Femur (tissue), 1 donor: Measurements from ENCODE around the gene CD44.
"Not testable (repeated sequence)": the region's sequence is repeated elsewhere in the genome, so short reads cannot be mapped to it uniquely, and the experiment has no call there.

Source experiments
- DNase-seq: peaks from one replicate; pipeline ENCODE4 v3.0.0-alpha.2; 2017

The CD44 gene

DNA sequence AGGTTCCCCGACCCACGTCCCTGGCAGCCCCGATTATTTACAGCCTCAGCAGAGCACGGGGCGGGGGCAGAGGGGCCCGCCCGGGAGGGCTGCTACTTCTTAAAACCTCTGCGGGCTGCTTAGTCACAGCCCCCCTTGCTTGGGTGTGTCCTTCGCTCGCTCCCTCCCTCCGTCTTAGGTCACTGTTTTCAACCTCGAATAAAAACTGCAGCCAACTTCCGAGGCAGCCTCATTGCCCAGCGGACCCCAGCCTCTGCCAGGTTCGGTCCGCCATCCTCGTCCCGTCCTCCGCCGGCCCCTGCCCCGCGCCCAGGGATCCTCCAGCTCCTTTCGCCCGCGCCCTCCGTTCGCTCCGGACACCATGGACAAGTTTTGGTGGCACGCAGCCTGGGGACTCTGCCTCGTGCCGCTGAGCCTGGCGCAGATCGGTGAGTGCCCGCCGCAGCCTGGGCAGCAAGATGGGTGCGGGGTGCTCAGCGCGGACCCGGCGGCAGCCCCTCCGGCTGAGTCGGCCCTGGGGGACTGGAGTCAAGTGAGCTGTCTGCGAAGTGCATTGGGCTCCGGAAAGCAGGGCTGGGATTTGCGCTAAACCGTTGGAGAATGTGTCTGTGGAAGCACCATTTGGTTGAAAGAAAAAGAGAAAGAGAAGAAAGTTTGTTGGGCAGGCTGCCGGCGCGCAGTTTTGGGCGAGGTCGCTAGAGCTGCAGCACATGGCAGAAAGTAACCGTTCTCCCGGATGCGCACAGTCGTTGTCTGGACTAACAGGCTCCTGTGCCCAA, at the start of gene CD44:
CD44 (plus strand) TSS at position 229 of the 779 bp plus-strand sequence; CDS start at position 362, 133 bp downstream.
- DNase-seq, result peak; percentile 87

DNA sequence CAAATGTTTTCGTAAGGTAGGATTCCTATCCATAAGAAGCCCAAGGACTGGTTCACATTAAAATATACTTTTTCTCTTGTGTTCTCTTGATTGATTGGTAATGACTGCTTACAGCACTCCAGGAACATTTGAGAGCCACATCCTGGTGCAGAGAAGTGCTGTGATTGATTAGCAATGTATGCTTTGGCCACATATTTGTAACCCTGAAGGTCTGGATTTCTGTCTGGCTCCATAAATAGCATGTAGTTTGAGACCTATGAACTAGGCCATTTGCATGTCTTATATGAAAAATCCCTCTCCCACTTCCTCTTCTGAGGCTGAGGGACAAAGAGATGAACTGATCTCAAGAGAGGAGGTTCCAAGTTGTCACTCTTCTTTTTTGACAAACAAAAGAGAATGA, 49.3 kb upstream of the CD44 start:
- no peak for DNase-seq

DNA sequence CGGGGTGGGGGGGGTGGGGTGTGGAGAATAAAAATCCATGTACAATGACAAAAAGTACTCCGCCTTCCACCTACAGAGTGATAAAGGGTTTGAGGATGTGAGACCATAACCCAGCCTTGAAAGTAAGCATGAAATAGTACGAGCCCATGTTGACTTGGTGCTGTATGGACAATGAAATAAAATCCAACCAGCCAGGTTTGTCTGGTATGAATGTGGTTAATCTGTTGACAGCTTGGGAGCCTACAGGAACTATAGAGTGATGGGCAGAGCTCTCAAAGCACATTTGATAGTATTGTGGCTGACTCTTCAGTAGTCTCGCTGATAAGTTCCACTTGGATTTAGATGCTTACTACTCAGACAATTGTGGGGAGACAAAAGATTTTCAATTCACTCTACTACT, 48.8 kb upstream of the CD44 start:
- no peak for DNase-seq

DNA sequence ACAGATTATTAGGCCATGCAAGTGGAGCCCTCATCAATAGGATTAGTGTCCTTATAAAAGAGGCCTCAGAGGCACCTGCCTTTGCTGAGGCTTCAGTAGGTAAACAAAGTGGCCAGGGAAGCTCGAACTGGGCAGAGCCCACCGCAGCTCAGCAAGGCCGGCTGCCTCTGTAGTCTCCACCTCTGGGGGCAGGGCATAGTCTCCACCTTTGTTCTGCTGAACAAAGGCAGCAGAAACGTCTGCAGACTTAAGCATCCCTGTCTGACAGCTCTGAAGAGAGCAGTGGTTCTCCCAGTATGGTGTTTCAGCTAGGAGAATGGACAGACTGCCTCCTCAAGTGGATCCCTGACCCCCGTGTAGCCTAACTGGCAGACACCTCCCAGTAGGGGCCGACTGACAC, 48.0 kb upstream of the CD44 start:
- not testable (repeated sequence) for DNase-seq

DNA sequence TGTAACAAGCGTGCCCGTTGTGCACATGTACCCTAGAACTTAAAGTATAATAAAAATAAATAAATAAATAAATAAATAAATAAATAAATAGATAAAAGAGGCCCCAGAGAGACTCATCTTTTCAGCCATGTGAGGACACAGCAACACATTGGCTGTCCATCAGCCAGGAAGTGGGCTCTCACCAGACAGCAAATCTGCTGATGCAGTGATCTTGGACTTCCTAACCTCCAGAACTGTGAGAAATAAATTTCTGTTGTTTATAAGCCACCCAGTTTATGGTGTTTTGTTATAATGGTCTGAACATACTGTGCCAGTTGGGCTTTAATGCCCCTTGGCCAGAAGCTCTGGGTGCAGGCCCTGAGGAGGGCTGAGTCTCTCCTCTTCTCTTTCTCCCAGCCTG, 42.2 kb upstream of the CD44 start:
- no peak for DNase-seq

DNA sequence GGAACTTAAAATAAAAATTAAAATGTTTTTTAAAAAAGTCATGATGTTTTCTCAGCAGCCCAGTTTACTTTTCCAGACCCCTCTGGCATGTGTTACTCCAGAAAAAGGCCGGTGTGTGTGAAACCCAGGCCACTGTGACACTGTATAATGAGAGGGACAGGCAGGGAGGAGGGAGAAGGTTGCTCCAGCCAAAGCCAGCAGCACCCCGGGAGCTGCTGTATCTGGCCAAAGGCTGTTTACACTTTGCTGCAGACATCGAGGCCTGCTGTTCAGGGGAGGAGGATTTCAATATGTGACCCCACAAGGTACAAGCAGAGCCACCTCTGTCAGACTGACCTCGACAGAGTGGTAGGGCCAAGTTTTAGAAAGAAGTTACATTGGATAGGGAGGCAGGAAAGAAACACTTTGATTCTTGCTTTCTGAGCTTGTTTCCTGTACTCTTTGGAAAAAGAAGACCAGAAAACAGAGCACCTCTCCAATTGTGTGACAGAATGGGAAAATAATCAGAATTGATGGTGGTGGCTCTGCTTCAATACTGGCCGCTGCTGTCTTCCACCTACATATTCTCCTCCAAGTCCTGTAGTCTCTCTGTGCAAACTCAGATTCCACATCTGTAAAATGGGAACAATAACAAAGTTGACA, 41.0 kb upstream of the CD44 start:
- no peak for DNase-seq

DNA sequence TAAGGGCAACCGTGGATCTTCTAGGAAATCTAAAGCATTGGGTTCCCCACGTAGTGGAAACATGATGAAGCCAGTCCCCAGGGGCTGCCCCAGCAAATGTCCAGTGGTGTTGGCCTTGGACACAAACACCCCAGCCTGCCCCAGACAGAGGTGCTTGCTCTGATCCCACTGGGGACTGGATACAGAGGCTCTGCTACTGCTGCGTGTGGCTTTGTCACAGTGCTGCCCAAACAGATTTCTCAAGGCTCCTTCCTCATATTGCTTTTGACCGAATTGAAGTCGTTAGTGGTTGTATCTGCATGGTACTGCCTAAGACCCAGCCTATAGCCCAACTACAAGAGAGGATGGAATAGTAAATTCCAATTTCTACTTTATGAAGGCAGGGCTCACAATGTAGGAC, 40.1 kb upstream of the CD44 start:
- DNase-seq, result no peak

DNA sequence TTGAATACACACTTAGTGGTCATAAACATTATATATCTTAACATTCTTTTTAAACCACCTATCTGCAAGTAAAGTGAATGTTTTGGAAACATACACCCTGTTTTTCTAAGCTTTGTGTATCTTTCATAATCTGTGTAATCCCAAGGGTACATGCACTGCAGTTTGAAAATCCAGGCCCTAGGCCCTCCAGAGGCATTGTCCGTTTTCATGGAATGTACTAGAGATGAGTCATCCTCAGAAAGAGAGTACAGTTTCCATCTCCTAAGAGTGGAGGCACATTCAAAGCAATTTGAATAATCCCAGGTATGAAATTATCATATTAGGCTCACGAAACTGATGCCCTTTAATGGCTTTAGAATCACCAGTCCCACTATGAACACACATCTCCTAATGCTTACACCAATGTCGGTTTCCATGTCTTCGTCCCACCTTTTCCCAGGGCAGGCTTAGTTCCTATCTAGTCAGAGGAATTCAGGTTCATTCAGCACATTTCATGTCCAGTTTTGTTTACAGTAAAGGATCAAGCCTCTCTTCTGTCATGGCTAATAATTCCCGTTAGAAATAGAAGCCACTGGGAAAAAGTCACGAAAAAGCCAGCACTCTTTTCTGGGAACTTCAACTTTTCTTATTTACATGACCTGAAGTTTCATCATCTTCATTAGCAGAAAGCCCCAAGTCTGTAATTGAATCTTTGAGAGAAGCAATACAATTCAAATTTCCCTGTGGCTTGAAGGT, 39.5 kb upstream of the CD44 start:
- DNase-seq, result no peak

DNA sequence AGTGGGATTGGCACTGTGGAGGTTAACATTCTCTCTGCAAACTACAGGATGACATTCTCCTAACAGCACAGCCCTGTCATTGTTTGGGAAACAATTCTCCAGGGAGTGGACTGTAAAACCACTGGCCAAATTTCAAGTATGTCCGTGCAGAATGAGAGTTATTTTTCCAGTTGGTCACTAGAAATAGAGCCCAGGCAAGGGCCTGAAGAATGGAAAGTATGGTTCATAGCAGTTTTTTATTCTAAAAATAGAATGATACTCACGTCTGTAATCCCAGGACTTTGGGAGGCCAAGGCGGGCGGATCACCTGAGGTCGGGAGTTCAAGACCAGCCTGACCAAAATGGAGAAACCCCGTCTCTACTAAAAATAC, 39.0 kb upstream of the CD44 start:
- DNase-seq, result peak; percentile 70

DNA sequence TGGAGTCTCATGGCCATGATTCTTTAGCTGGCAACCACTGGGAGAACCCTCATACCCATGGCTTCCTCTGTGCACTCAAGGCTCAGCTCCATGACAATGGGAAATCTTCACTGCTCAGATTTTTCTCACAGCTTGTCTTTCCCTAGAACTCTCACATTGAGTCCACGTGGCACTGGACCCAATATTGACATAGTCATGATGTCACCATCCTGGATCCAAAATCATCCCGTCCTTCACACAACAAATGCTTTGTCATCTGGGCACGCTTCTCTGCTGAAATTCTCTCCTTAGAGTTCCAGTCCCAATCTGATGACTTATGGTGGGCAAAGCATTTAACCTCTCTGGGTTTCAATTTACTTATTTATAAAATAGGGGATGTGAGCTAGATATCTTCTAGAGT, 37.7 kb upstream of the CD44 start:
- no peak for DNase-seq

DNA sequence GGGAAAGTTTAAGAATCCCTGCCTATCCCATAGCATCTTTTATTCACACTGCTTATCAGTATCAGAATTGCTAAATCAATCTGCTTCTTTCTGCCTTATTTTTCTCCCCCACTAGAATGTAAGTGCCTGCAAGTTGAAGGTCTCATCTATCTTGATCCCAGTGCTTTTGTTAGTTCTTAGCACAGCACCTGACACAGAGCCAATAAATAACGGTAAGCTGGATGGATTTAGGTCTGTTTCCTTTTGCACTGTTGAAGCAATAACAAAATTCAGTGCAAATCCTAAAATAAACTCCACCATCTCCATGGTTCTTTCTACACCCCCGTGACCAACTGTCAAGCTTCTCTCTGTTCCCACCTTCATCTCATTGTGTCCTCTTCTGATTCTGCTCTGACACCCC, 36.7 kb upstream of the CD44 start:
- no peak for DNase-seq

DNA sequence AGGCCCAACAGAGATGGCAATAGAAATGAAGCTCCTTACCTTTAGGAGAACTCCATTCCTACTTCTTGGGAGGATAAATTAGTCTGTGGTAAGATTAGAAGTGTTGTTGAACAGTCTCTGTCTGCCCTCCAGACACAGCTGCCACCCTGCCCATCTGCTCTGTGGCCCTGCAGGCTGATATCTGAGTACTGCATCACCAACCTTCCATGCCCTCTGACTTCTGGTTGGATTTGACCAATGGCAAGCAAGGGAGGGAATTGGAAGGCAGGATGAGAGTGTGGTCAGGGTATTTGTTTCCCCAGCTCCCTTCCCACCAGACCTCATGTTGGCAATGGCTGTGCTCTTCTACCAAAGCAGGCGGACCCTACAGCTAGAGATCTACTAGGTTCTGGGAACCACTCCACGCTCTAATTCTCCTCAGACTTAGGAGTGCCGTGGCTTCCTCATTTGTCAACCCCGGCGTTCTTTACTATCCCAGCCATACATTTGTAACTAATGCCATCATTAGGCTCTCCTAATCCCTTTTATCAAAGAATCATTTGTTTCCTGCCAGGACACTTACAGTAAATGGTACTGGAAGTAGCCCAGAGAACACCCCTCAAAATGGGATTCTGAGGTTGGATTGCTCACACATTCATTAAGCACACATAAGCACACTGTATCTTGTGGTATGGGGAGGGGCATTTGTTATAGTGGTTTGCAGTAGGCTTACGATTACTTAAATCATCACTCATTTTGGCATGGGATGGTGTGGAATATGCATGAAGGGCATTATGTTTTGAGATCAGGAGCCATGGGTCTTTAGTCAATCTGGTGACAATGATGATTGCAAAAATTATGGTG, 35.4 kb upstream of the CD44 start:
- DNase-seq, result no peak

DNA sequence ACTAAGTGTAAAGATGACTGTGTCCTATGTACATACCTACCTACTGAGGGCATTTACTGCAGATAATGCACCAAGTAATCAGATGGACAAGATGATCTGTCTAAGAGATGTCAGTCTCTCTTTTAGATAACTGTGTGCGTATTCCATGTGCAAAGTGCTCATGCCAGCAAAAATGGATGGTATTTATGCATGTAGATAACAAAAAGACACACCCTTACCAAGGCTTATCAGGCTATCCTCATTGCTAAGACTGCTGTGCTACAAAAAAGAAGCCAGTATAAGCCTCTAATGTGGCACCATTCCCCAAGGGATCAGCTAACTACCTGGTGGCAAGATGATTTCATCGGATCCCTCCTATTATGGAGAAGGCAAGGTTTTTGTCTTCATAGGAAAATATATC, 34.3 kb upstream of the CD44 start:
- DNase-seq, result no peak

DNA sequence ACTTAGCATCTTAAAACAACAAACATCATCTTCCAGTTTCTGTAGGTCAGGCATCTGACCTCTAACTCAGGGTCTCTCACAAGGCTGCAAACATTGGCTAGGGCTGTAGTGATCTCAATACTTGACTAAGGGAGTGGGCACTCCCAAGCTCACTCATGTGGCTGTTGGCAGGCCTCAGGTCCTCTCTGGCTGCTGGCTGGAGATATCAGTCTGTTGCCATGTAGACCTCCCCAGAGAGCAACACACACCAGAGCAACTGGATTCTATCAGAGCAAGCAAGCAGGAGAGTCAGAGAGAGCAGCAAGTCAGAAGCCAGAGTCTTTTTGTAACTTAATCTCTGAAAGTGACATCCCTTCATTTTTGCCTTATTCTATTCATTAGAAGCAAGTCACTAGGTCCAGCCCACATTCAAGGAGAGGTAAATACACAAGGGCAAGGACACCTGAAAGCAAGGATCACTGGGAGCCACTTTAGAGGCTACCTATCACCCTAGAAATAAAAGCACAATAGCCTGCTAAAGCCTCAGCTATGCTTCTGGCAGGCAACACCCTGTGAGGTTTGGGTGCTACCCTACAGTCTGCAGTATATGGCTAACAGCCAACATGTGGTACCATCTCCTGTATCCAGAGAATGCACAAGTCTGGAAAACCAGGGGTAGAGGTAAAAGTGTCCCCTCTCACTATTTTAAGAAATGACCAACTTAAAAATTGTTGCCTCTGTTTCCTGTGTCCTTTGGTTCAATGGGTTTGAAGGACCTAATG, 33.5 kb upstream of the CD44 start:
- DNase-seq, result peak; percentile 50

DNA sequence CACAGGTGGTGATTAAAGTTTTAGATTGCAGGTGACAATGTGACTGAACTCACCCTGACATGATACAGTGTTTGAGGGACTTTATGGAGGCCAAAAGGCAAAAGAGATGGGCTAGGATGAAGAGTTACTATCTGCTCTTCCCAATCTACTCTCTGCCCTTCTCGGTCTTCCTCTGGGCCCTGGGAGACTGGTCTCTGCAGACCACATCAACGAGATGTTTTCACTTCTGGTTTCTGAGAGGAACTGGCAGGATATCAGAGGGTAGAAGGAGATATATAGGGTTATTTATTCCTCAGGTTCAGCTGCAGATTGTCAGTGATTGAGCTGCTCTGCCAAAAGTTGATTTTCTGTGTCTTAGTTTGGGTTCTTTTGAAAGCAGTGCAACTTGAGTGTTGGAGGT, 32.4 kb upstream of the CD44 start:
- no peak for DNase-seq

DNA sequence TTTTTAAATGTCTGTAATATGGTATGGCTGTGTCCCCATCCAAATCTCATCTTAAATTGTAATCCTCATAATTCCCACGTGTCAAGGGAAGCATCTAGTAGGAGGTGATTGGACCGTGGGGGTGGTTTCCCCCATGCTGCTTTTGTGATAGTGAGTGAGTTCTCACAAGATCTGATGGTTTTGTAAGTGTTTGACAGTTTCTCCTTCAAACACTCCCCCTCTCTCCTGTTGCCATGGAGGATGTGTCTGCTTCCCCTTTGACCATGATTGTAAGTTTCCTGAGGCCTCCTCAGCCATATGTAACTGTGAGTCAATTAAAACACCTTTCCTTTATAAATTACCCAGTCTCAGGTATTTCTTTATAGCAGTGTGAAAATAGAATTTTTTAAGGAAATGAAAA, 31.1 kb upstream of the CD44 start:
- no peak for DNase-seq

DNA sequence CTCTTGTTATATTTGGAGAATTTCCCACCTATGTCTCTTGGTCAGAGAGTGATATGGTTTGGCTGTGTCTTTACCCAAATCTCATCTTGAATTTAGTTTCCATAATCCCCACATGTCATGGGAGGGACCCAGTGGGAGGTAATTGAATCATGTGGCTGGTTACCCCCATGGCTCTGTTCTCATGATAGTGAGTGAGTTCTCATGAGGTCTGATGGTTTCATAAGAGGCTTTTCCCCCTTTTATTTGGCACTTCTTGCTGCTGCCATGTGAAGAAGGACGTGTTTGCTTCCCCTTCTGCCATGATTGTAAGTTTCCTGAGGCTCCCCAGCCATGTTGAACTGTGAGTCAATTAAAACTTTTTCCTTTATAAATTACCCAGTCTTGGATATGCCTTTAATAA, 30.6 kb upstream of the CD44 start:
- DNase-seq, result not testable (repeated sequence)

DNA sequence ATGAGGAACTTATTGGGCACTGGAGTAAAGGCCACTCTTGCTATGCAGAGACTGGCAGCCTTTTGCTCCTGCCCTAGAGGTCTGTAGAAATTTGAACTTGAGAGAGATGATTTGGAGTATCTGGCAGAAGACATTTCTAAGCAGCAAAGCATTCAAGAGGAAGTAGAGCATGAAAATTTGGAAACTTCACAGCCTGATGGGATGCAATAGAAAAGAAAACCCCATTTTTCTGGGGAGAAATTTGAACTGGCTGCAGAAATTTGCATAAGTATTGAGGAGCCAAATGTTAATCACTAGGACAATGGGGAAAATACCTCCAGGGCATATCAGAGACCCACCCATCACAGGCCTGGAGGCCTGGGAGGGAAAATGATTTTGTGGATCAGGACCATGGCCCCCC, 29.9 kb upstream of the CD44 start:
- DNase-seq, result no peak

DNA sequence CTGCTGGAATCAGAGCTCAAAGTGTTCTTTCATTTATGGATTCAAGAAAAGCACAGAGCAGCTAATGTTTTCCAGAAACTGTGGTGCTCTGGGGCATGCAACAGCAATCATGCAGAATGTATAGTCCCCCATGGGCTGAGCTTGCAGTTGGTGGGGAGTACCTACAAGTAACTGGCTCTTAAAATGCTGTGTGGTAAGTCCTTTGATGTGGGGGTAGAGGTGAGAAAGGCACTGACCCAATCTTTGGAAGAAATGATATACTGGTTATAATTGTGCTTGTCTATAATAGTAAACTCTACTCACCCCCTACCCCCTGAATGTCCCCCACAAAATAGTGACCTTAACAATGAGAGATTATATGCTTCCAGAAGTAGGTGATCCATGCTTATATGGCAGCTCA, 29.1 kb upstream of the CD44 start:
- DNase-seq, result no peak

DNA sequence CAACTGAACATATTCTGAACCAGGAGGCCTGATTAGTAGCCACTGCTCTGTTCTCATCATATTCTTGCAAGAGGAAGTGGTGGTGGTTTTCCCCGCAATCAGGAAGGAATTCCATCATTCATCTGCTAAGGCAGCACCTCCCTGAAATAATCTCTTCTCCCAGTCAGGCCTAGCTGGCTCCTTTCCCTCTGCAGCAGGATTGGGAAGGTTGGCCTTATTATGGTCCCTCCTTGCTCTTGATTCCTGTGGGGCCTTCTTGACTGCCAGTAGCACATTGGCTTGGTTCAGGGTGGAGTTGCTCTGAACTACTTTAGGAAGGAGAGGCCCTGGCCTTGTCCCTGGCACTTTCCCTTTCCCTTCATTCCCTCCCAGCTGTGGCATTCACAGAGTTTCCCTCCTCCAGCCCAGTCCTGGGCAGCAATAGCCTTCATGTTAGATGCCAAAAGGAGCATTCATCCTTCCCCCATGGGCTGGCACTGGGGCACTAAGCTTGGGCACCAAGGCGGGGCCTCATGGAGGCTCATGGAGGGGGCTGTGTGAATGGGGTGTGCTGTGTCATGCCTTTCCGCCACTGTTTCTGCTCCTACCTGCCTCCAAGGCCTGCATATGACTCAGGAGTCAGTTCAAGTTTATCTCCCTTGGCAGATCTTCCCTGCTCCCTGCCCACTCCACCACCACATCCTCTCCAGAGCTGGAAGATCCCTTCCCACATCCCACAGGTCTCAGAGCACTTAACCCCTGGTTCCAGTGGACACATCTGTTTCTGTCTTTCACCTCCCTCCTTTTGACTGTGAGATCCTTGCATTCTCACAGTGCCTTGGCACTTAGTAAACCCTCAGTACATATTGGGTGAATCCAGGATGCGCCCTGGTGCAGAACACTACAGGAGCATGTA, 27.6 kb upstream of the CD44 start:
- no peak for DNase-seq
